H1 (cell line): ENCODE results near the gene CD79A. TPM values are rescaled to one million over a fixed set of nuclear protein-coding genes. Genes with fewer than 3 reads are reported as not detected.
"Not testable (repeated sequence)": the region's sequence is repeated elsewhere in the genome, so short reads cannot be mapped to it uniquely, and the experiment has no call there.

Experiments used
- CTCF ChIA-PET: fragments of 300-600 bp; sonication (Branson Sonifier 250); formaldehyde crosslinking; loops from one replicate; lab custom pipeline; 2021; ENCODE audit not compliant: partially characterized antibody; lab: Charles Lee
- POLR2A ChIA-PET: fragments of 300-600 bp; sonication (Branson Sonifier 250); formaldehyde crosslinking; loops from one replicate; lab custom pipeline; 2021; ENCODE audit warnings: inconsistent platforms; ENCODE audit not compliant: partially characterized antibody; lab: Charles Lee
- DNase-seq, 2 experiments: peaks; one replicate each; pipeline versions ENCODE4 v3.0.0 to v3.0.0-alpha.2; 2010 to 2022; ENCODE audit warnings: low spot score in 2 of 2, low read depth in 1 of 2, mixed read lengths in 1 of 2
- FAIRE-seq: peaks from 2 replicates; lab custom pipeline; 2011; peaks lifted over from hg19 to GRCh38; lab: Jason Lieb, UNC
- H2AFZ ChIP-seq: 2 replicates; pipeline ENCODE4 v1.8.1; 2012; ENCODE audit warnings: low read length, inconsistent platforms
- H2AK5ac ChIP-seq: 2 replicates; pipeline ENCODE4 v1.6.1; 2013; ENCODE audit warnings: low read depth, low read length
- H2BK120ac ChIP-seq: replicated peaks from 2 replicates; pipeline ENCODE3; 2013; ENCODE audit warnings: low read depth, low read length, inconsistent platforms
- H2BK12ac ChIP-seq: 2 replicates; pipeline ENCODE4 v1.6.1; 2013; ENCODE audit warnings: low read depth, low read length
- H2BK15ac ChIP-seq: 2 replicates; pipeline ENCODE4 v1.6.1; 2013; ENCODE audit warnings: low read length
- H2BK20ac ChIP-seq: 2 replicates; pipeline ENCODE4 v1.6.1; 2013; ENCODE audit warnings: low read length
- H2BK5ac ChIP-seq: 2 replicates; pipeline ENCODE4 v1.6.1; 2013; ENCODE audit warnings: low read depth, low read length
- H3K14ac ChIP-seq: 2 replicates; pipeline ENCODE4 v1.6.1; 2013; ENCODE audit warnings: inconsistent platforms; ENCODE audit not compliant: insufficient read length
- H3K18ac ChIP-seq: 2 replicates; pipeline ENCODE4 v1.6.1; 2013; ENCODE audit warnings: low read length; ENCODE audit errors: extremely low read depth
- H3K23ac ChIP-seq: 2 replicates; pipeline ENCODE4 v1.6.1; 2013; ENCODE audit warnings: inconsistent platforms; ENCODE audit not compliant: insufficient read length
- H3K23me2 ChIP-seq: 2 replicates; pipeline ENCODE4 v1.6.1; 2013; ENCODE audit warnings: low read depth, low read length
- H3K27ac ChIP-seq: 2 replicates; pipeline ENCODE4 v1.6.1; 2011; ENCODE audit warnings: low read depth, low read length, inconsistent platforms
- H3K27me3 ChIP-seq, 4 experiments: replicated peaks in 1 of 4; 1 replicate in 1 of 4; 2 replicates in 3 of 4; pipeline versions ENCODE4 v1.6.1 to v1.8.1; 2011 to 2013; ENCODE audit warnings: low read length in 3 of 4, mild to moderate bottlenecking in 3 of 4, inconsistent platforms in 2 of 4, mixed read lengths in 2 of 4, moderate library complexity in 1 of 4; ENCODE audit not compliant: control insufficient read depth in 3 of 4, insufficient read depth in 3 of 4; ENCODE audit errors: extremely low read depth in 1 of 4
- H3K36me3 ChIP-seq, 4 experiments: 2 replicates each; pipeline versions ENCODE4 v1.6.1 to v1.8.1; 2011 to 2013; ENCODE audit warnings: mild to moderate bottlenecking in 4 of 4, low read length in 3 of 4, moderate library complexity in 2 of 4, control low read depth in 1 of 4, inconsistent platforms in 1 of 4; ENCODE audit not compliant: insufficient read depth in 4 of 4, control insufficient read depth in 2 of 4
- H3K4ac ChIP-seq: replicated peaks from 2 replicates; pipeline ENCODE3; 2013; ENCODE audit warnings: low read length, low read depth, mixed read lengths, inconsistent platforms; ENCODE audit not compliant: insufficient read length
- H3K4me1 ChIP-seq, 4 experiments: replicated peaks in 1 of 4; 1 replicate in 1 of 4; 2 replicates in 3 of 4; pipeline versions ENCODE4 v1.6.1 to v1.8.1; 2011 to 2013; ENCODE audit warnings: low read length in 3 of 4, inconsistent platforms in 2 of 4, mixed read lengths in 1 of 4; ENCODE audit not compliant: insufficient read depth in 4 of 4, control insufficient read depth in 3 of 4
- H3K4me2 ChIP-seq, 2 experiments: 2 replicates each; pipeline versions ENCODE4 v1.6.1 to v1.8.1; 2011 to 2013; ENCODE audit warnings: low read depth in 2 of 2, low read length in 2 of 2, control low read depth in 1 of 2, inconsistent platforms in 1 of 2, mild to moderate bottlenecking in 1 of 2; ENCODE audit not compliant: insufficient read depth in 1 of 2
- H3K4me3 ChIP-seq, 4 experiments: fragments of 200-600, 300-600 bp in 1 of 4; sonication (generic), shearing (Covaris generic), sonication (Bioruptor Twin) in 1 of 4; 2 replicates each; pipeline versions ENCODE4 v1.5.1 to v1.8.1; 2011 to 2016; ENCODE audit warnings: low read length in 4 of 4, low read depth in 3 of 4, control low read depth in 2 of 4, inconsistent platforms in 2 of 4, mild to moderate bottlenecking in 2 of 4, mixed read lengths in 1 of 4, moderate library complexity in 1 of 4; ENCODE audit not compliant: insufficient read depth in 2 of 4; ENCODE audit errors: extremely low read depth in 1 of 4
- H3K56ac ChIP-seq: replicated peaks from 2 replicates; pipeline ENCODE3; 2013; ENCODE audit warnings: low read depth, mild to moderate bottlenecking, mixed read lengths, low read length, inconsistent platforms; ENCODE audit not compliant: insufficient read length
- H3K79me1 ChIP-seq: 2 replicates; pipeline ENCODE4 v1.6.1; 2013; ENCODE audit warnings: low read depth, low read length, control low read depth
- H3K79me2 ChIP-seq, 2 experiments: 2 replicates each; pipeline versions ENCODE4 v1.6.1 to v1.8.1; 2012 to 2013; ENCODE audit warnings: low read length in 2 of 2, mild to moderate bottlenecking in 2 of 2, inconsistent platforms in 1 of 2; ENCODE audit not compliant: insufficient read depth in 2 of 2, control insufficient read depth in 1 of 2
- H3K9ac ChIP-seq, 4 experiments: replicated peaks in 1 of 4; 1 replicate in 1 of 4; 2 replicates in 3 of 4; pipeline versions ENCODE4 v1.6.1 to v1.8.1; 2011 to 2013; ENCODE audit warnings: low read depth in 3 of 4, low read length in 3 of 4, control low read depth in 2 of 4, mild to moderate bottlenecking in 2 of 4, moderate library complexity in 2 of 4, inconsistent platforms in 1 of 4; ENCODE audit errors: extremely low read depth in 1 of 4
- H3K9me3 ChIP-seq, 2 experiments: 2 replicates each; pipeline versions ENCODE4 v1.6.1 to v1.8.1; 2012 to 2013; ENCODE audit warnings: mild to moderate bottlenecking in 2 of 2, moderate library complexity in 2 of 2, control low read depth in 1 of 2, inconsistent platforms in 1 of 2, low read depth in 1 of 2, low read length in 1 of 2, mixed read lengths in 1 of 2; ENCODE audit not compliant: insufficient read depth in 2 of 2
- H4K20me1 ChIP-seq, 2 experiments: replicated peaks in 1 of 2; 2 replicates each; pipeline versions ENCODE3 to v1.8.1; 2011 to 2013; ENCODE audit warnings: inconsistent platforms in 2 of 2, low read length in 2 of 2, mild to moderate bottlenecking in 1 of 2; ENCODE audit not compliant: insufficient read depth in 2 of 2, control insufficient read depth in 1 of 2
- H4K5ac ChIP-seq: 2 replicates; pipeline ENCODE4 v1.6.1; 2013; ENCODE audit warnings: low read length, low read depth, mixed read lengths, inconsistent platforms; ENCODE audit not compliant: insufficient read length
- H4K8ac ChIP-seq: 2 replicates; pipeline ENCODE4 v1.8.0; 2013; ENCODE audit warnings: mild to moderate bottlenecking, moderate library complexity, low read length, inconsistent platforms; ENCODE audit not compliant: insufficient read depth; ENCODE audit errors: extremely low read depth
- H4K91ac ChIP-seq: replicated peaks from 2 replicates; pipeline ENCODE3; 2013; ENCODE audit warnings: low read length, mixed read lengths, inconsistent platforms; ENCODE audit not compliant: insufficient read length
- RNF2 ChIP-seq: fragments of 200-900, 300-1000 bp; sonication (generic); IDR thresholded peaks from 2 replicates; pipeline ENCODE4 v1.7.1; 2016; ENCODE audit warnings: borderline replicate concordance, low read depth, mild to moderate bottlenecking, antibody characterized with exemption, low read length; ENCODE audit not compliant: poor library complexity, severe bottlenecking; ENCODE audit errors: missing control alignments
- WGBS, 2 experiments: shearing (Covaris generic) in 1 of 2; methylation state at CpG; one replicate each; pipeline versions ENCODE4 v1.1.6 to v1.1.7; 2013 to 2015; ENCODE audit warnings: low lambda C conversion rate in 2 of 2, mixed read lengths in 2 of 2, inconsistent platforms in 1 of 2, low coverage in 1 of 2, missing lambda C conversion rate in 1 of 2; ENCODE audit not compliant: insufficient replicate concordance in 2 of 2, insufficient coverage in 1 of 2, insufficient read length in 1 of 2; ENCODE audit errors: extremely low coverage in 1 of 2, missing lambda C conversion rate in 1 of 2; 5-methylcytosine and 5-hydroxymethylcytosine counted together
- polyA plus RNA-seq, 7 experiments: library from polyadenylated mRNA; depleted of rRNA in 3 of 7; stranded (reverse) in 5 of 7; unstranded in 2 of 7; fragments of >200 nt in 5 of 7; fragments of 200-250 nt in 2 of 7; gene quantifications; 1 replicate in 5 of 7; 2 replicates in 1 of 7; 4 replicates in 1 of 7; pipeline versions ENCODE4 v1.2.1 to v1.2.3, GENCODE V29; 2011 to 2013; ENCODE audit warnings: missing spikeins in 2 of 7, mixed read lengths in 2 of 7
- total RNA-seq: library from RNA; stranded (reverse); fragmentation: NEBNext Ultra II Directional; extraction: Animal tissue kit (Norgen Biotek cat#: 25700); gene quantifications from 2 replicates; pipeline ENCODE4 v1.2.1, GENCODE V29; 2021

CD79A gene
- total and polyA plus RNA-seq, 2 of the 8 experiments (the other 6 are each of a cell fraction or from before 2014, with no cell fraction given), result 0.54 to 0.77 TPM

DNA sequence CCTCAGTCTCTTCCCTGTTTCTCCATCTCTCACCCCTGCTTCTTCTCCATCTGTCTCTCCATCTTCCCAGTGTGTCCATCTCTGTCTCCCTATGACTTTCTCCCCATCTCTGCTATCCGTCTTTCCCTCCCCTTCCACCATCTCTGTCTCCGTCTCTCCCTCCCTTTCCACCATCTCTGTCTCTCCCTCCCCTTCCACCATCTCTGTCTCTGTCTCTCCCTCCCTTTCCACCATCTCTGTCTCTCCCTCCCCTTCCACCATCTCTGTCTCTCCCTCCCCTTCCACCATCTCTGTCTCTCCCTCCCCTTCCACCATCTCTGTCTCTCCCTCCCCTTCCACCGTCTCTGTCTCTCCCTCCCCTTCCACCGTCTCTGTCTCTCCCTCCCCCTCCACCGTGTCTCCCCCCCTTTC lies 37.4 kb downstream of the CD79A start:
- POLR2A ChIA-PET, H2AFZ ChIP-seq, H2BK120ac ChIP-seq, H2BK15ac ChIP-seq, FAIRE-seq, H3K9me3 ChIP-seq, H3K4ac ChIP-seq, H3K56ac ChIP-seq, H3K27ac ChIP-seq, H3K14ac ChIP-seq, H3K4me3 ChIP-seq, H3K23ac ChIP-seq, H2BK5ac ChIP-seq, H4K91ac ChIP-seq, H4K5ac ChIP-seq, H3K9ac ChIP-seq, CTCF ChIA-PET, H4K8ac ChIP-seq, DNase-seq, H3K79me2 ChIP-seq, H3K18ac ChIP-seq, H3K79me1 ChIP-seq, H2BK12ac ChIP-seq, H3K36me3 ChIP-seq: not testable (repeated sequence)
- Histone ChIP-seq H2AK5ac (0 out of 2 replicates have a peak overlapping the region, but pooled peaks have one; percentile 53), H3K4me1 (peaks cover 0 to 23% (median 5%) of the 10 kb centered on the region in 4 experiments; a peak in 5 of 7 replicates), H2BK20ac (peak overlapping the region; percentile 9; the same call in 1 of the 2 replicates), H3K27me3 (peaks cover 57 to 97% (median 95%) of the 10 kb centered on the region in 4 experiments), H3K23me2 (peaks cover 20% of the 10 kb centered on the region), H4K20me1 (peaks cover 9 to 47% of the 10 kb centered on the region in 2 experiments), H3K4me2 (peak overlapping the region in 1 of 2 experiments; percentile 54; a peak in 1 of 4 replicates)
- 0% methylated on average over 1 of the region's 5 CpGs; no CpG with 5 or more reads in 1 of the 2 experiments for WGBS, 2 experiments
- TF ChIP-seq RNF2, result peak; percentile 43
